Sigmoid colon (tissue), 4 donors: ENCODE data around the gene ROBO4.

Source experiments
- CTCF ChIP-seq, 4 experiments: fragments of 450-650 bp in 3 of 4; fragments of 200-600 bp in 1 of 4; IDR thresholded peaks; one replicate each; pipeline ENCODE4 v1.5.1; 2016 to 2019; ENCODE audit warnings: antibody characterized with exemption in 4 of 4, mild to moderate bottlenecking in 3 of 4, moderate library complexity in 2 of 4
- EP300 ChIP-seq, 4 donors: sonication (generic); formaldehyde crosslinking; IDR thresholded peaks; one replicate each; pipeline ENCODE4 v1.6.1; 2017; ENCODE audit warnings: antibody characterized with exemption in 4 of 4
- POLR2A ChIP-seq, 2 donors: fragments of 450-650 bp; IDR thresholded peaks; one replicate each; pipeline ENCODE4 v1.6.1; 2016; ENCODE audit warnings: antibody characterized with exemption in 2 of 2, mild to moderate bottlenecking in 2 of 2, moderate library complexity in 2 of 2
- POLR2AphosphoS5 ChIP-seq, 4 donors: sonication (generic); formaldehyde crosslinking; IDR thresholded peaks; one replicate each; pipeline ENCODE4 v1.6.1; 2017; ENCODE audit warnings: antibody characterized with exemption in 4 of 4

GRCh38 chr11:124865181-124865901, 32.3 kb downstream of the ROBO4 start, which contains the start of gene ROBO3:
- TF ChIP-seq CTCF (IDR thresholded peaks at IDR 0.05) (no peak), POLR2A (IDR thresholded peaks at IDR 0.05) (no peak), POLR2AphosphoS5 (IDR thresholded peaks at IDR 0.05) (no peak), EP300 (IDR thresholded peaks at IDR 0.05) (no peak)
